ENCODE measurements around the gene SLIT1.

SLIT1 gene

GRCh38 chr10:97000487-97001182, 185.1 kb downstream of the SLIT1 start:
- no peak for DNase-seq (ENCODE audit: low spot score)

GRCh38 chr10:96999987-97000386, 185.8 kb downstream of the SLIT1 start:
- no peak for DNase-seq (ENCODE audit: low spot score)

- DNase-seq (ENCODE audit: low spot score) = no peak
These were observed 186.4 kb downstream of the SLIT1 start for GRCh38 chr10:96999337-96999736.

GRCh38 chr10:96998329-96998888, 187.3 kb downstream of the SLIT1 start:
- no peak for DNase-seq (ENCODE audit: low spot score)

GRCh38 chr10:96996275-96996965, 189.3 kb downstream of the SLIT1 start:
- no peak for DNase-seq (ENCODE audit: low spot score)

GRCh38 chr10:96995851-96996250, 189.9 kb downstream of the SLIT1 start:
- no peak for DNase-seq (ENCODE audit: low spot score)

GRCh38 chr10:96992721-96993120, 193.0 kb downstream of the SLIT1 start:
- DNase-seq (ENCODE audit: low spot score) = no peak

- DNase-seq (ENCODE audit: low spot score) = no peak
These were observed 194.4 kb downstream of the SLIT1 start for GRCh38 chr10:96991313-96991841.

GRCh38 chr10:96988426-96988825, 197.3 kb downstream of the SLIT1 start:
- no peak for DNase-seq (ENCODE audit: low spot score)

- DNase-seq (ENCODE audit: low spot score) = no peak
These were observed 197.9 kb downstream of the SLIT1 start for GRCh38 chr10:96987842-96988175.

GRCh38 chr10:96987141-96987841, 198.5 kb downstream of the SLIT1 start:
- no peak for DNase-seq (ENCODE audit: low spot score)

- no peak for DNase-seq (ENCODE audit: low spot score)
These were observed 199.4 kb downstream of the SLIT1 start for GRCh38 chr10:96986200-96986856.

GRCh38 chr10:96984541-96985131, 201.1 kb downstream of the SLIT1 start:
- DNase-seq (ENCODE audit: low spot score) = no peak

GRCh38 chr10:96982149-96982930, 203.4 kb downstream of the SLIT1 start:
- no peak for DNase-seq (ENCODE audit: low spot score)

GRCh38 chr10:96978621-96979154, 207.1 kb downstream of the SLIT1 start:
- no peak for DNase-seq (ENCODE audit: low spot score)

GRCh38 chr10:96975136-96975535, 210.6 kb downstream of the SLIT1 start:
- DNase-seq (ENCODE audit: low spot score) = no peak

GRCh38 chr10:96973809-96974747, 211.7 kb downstream of the SLIT1 start:
- no peak for DNase-seq (ENCODE audit: low spot score)

GRCh38 chr10:96972264-96972663, 213.5 kb downstream of the SLIT1 start:
- DNase-seq (ENCODE audit: low spot score) = no peak

- DNase-seq (ENCODE audit: low spot score) = no peak
These were observed 214.4 kb downstream of the SLIT1 start for GRCh38 chr10:96971324-96971723.
